NCI-H2029 treated with DMSO at 0.1 percent for 48 hours (cell line): ENCODE data around the gene IQCE.
"Not testable (repeated sequence)": the region's sequence is repeated elsewhere in the genome, so short reads cannot be mapped to it uniquely, and the experiment has no call there.

ENCODE experiments used
- DNase-seq: peaks from one replicate; lab custom pipeline; 2025; lab: John Stamatoyannopoulos, UW

Gene IQCE

GRCh38 chr7:2520761-2521290 lies 38.0 kb upstream of the IQCE start:
- no peak for DNase-seq

GRCh38 chr7:2521341-2521745 lies 37.4 kb upstream of the IQCE start:
- DNase-seq = no peak

GRCh38 chr7:2521952-2522591 lies 36.7 kb upstream of the IQCE start:
- DNase-seq = no peak

GRCh38 chr7:2522780-2523433 lies 35.9 kb upstream of the IQCE start:
- peak; percentile 55 for DNase-seq

- peak; percentile 75 for DNase-seq
Observed at GRCh38 chr7:2523461-2523936, 35.3 kb upstream of the IQCE start.

- peak; percentile 92 for DNase-seq
Observed at GRCh38 chr7:2523941-2524807, 34.6 kb upstream of the IQCE start.

GRCh38 chr7:2524808-2525657 lies 33.7 kb upstream of the IQCE start:
- DNase-seq = no peak

GRCh38 chr7:2525658-2526630 lies 32.8 kb upstream of the IQCE start:
- DNase-seq = no peak

GRCh38 chr7:2526659-2527504 lies 31.9 kb upstream of the IQCE start:
- DNase-seq = no peak

GRCh38 chr7:2527505-2528467 lies 31.0 kb upstream of the IQCE start:
- no peak for DNase-seq

- DNase-seq = no peak
Observed at GRCh38 chr7:2528481-2529095, 30.2 kb upstream of the IQCE start.

- DNase-seq = no peak
Observed at GRCh38 chr7:2529161-2530070, 29.4 kb upstream of the IQCE start.

- DNase-seq = no peak
Observed at GRCh38 chr7:2530071-2530987, 28.4 kb upstream of the IQCE start.

GRCh38 chr7:2530994-2531795 lies 27.6 kb upstream of the IQCE start:
- DNase-seq = peak; percentile 16

GRCh38 chr7:2531796-2532110 lies 27.0 kb upstream of the IQCE start:
- not testable (repeated sequence) for DNase-seq
